HCT116 (cell line): ENCODE data around the gene PLD4. TPM values are rescaled to one million over a fixed set of nuclear protein-coding genes. Genes with fewer than 3 reads are reported as not detected.

Source experiments
- ATAC-seq: fragments of 200-7000 bp; cut with Tn5 transposase; 2 replicates; pipeline ENCODE4 v1.9.1; 2020; ENCODE audit warnings: mild to moderate bottlenecking, moderate library complexity
- BruUV-seq: library from RNA; stranded (reverse); fragments of 400-500 nt; replicated peaks from 2 replicates; lab custom pipeline; 2021; lab: Mats Ljungman, UMichigan
- CTCF ChIA-PET: fragments of 300-600 bp; sonication (Branson Sonifier 250); formaldehyde crosslinking; loops from one replicate; lab custom pipeline; 2021; ENCODE audit warnings: antibody characterized with exemption; lab: Charles Lee
- POLR2A ChIA-PET: fragments of 300-600, 350-600 bp; sonication (Branson Sonifier 250); formaldehyde crosslinking; loops from one replicate; lab custom pipeline; 2021; ENCODE audit warnings: antibody characterized with exemption; lab: Charles Lee
- RAD21 ChIA-PET, 2 experiments: fragments of 300-600 bp; sonication (Branson Sonifier 250); formaldehyde crosslinking; loops; one replicate each; lab custom pipeline; 2023; ENCODE audit warnings: low total read pairs in 2 of 2; ENCODE audit not compliant: uncharacterized antibody in 2 of 2, unreplicated experiment in 2 of 2, low non-redundant PET in 1 of 2; lab: Charles Lee
- DNase-seq: peaks from one replicate; pipeline ENCODE4 v3.0.0-alpha.2; 2010; ENCODE audit warnings: low read depth, low spot score
- H2AFZ ChIP-seq: fragments of 200-600 bp; shearing (Covaris generic), sonication (generic); 2 replicates; pipeline ENCODE4 v1.6.1; 2017; ENCODE audit warnings: low read depth, mixed run types, mixed read lengths, antibody characterized with exemption, low read length; ENCODE audit not compliant: poor library complexity, severe bottlenecking
- H3K27ac ChIP-seq: 2 replicates; pipeline ENCODE4 v1.5.1; 2012; ENCODE audit warnings: low read depth, low read length
- H3K27me3 ChIP-seq: fragments of 200-600 bp; sonication (generic); 2 replicates; pipeline ENCODE4 v1.6.1; 2016; ENCODE audit warnings: mixed run types, low read length, mixed read lengths; ENCODE audit not compliant: insufficient read depth
- H3K36me3 ChIP-seq, 2 experiments: fragments of 200-500 bp in 1 of 2; fragments of 200-600 bp in 1 of 2; sonication (Bioruptor generic) in 1 of 2; sonication (generic) in 1 of 2; 2 replicates each; pipeline versions ENCODE4 v1.5.1 to v1.6.1; 2014 to 2016; ENCODE audit warnings: low read length in 2 of 2, inconsistent platforms in 1 of 2, mixed read lengths in 1 of 2, mixed run types in 1 of 2; ENCODE audit not compliant: insufficient read depth in 2 of 2, control insufficient read depth in 1 of 2
- H3K4me1 ChIP-seq, 2 experiments: fragments of 200-600 bp in 1 of 2; sonication (generic) in 1 of 2; 2 replicates each; pipeline versions ENCODE4 v1.5.1 to v1.6.1; 2012 to 2017; ENCODE audit warnings: low read length in 2 of 2, inconsistent platforms in 1 of 2, mild to moderate bottlenecking in 1 of 2, mixed read lengths in 1 of 2, mixed run types in 1 of 2, moderate library complexity in 1 of 2; ENCODE audit not compliant: insufficient read depth in 2 of 2, control insufficient read depth in 1 of 2
- H3K4me2 ChIP-seq: fragments of 200-600 bp; sonication (generic); 2 replicates; pipeline ENCODE4 v1.6.1; 2017; ENCODE audit warnings: mixed run types, low read length, mixed read lengths
- H3K4me3 ChIP-seq, 2 experiments: fragments of 200-600 bp in 1 of 2; sonication (generic) in 1 of 2; replicated peaks in 1 of 2; 2 replicates each; pipeline ENCODE4 v1.5.1; 2011 to 2016; ENCODE audit warnings: low read length in 2 of 2, control low read depth in 1 of 2, low read depth in 1 of 2, mild to moderate bottlenecking in 1 of 2, mixed read lengths in 1 of 2, mixed run types in 1 of 2
- H3K79me2 ChIP-seq: fragments of 200-600 bp; sonication (generic); 2 replicates; pipeline ENCODE4 v1.6.1; 2017; ENCODE audit warnings: mild to moderate bottlenecking, mixed run types, low read length, moderate library complexity, mixed read lengths; ENCODE audit not compliant: insufficient read depth
- H3K9ac ChIP-seq: fragments of 200-600 bp; sonication (generic); 2 replicates; pipeline ENCODE4 v1.6.1; 2016; ENCODE audit warnings: low read length, mixed read lengths
- H3K9me2 ChIP-seq: fragments of 200-600 bp; sonication (generic), shearing (Covaris generic); 2 replicates; pipeline ENCODE4 v1.6.1; 2017; ENCODE audit warnings: mixed run types, mild to moderate bottlenecking, moderate library complexity; ENCODE audit not compliant: insufficient read depth
- H3K9me3 ChIP-seq, 2 experiments: fragments of 200-500 bp in 1 of 2; fragments of 200-600 bp in 1 of 2; sonication (Bioruptor generic) in 1 of 2; sonication (generic) in 1 of 2; 2 replicates each; pipeline ENCODE4 v1.6.1; 2014 to 2017; ENCODE audit warnings: low read length in 2 of 2, mixed read lengths in 2 of 2, inconsistent platforms in 1 of 2, low read depth in 1 of 2, mild to moderate bottlenecking in 1 of 2, mixed run types in 1 of 2, moderate library complexity in 1 of 2; ENCODE audit not compliant: control insufficient read depth in 1 of 2, insufficient read depth in 1 of 2
- H4K20me1 ChIP-seq: fragments of 200-600 bp; sonication (generic), shearing (Covaris generic); 2 replicates; pipeline ENCODE4 v1.6.1; 2017; ENCODE audit warnings: mixed run types, mild to moderate bottlenecking, moderate library complexity; ENCODE audit not compliant: insufficient read depth
- EZH2phosphoT487 ChIP-seq: fragments of 200-600 bp; IDR thresholded peaks from 2 replicates; pipeline ENCODE4 v1.6.1; 2018; ENCODE audit warnings: antibody characterized with exemption, borderline replicate concordance
- POLR2A ChIP-seq: IDR thresholded peaks from 2 replicates; pipeline ENCODE4 v1.7.0; 2011; ENCODE audit warnings: borderline replicate concordance; ENCODE audit not compliant: insufficient read depth, insufficient read length; ENCODE audit errors: extremely low read depth
- POLR2AphosphoS5 ChIP-seq: IDR thresholded peaks from 2 replicates; pipeline ENCODE4 v1.6.1; 2011; ENCODE audit warnings: mild to moderate bottlenecking, low read depth, low read length, moderate library complexity
- SP1 ChIP-seq: IDR thresholded peaks from 2 replicates; pipeline ENCODE4 v1.6.1; 2012; ENCODE audit warnings: low read depth
- intact Hi-C: fragments of 100-400 bp; cut with micrococcal nuclease; formaldehyde crosslinking; loops from 2 replicates; pipeline ENCODE4 v1.10.0; 2022
- total RNA-seq: library from RNA; stranded (reverse); gene quantifications from one replicate; pipeline ENCODE4 v1.2.1, GENCODE V29; 2021; ENCODE audit not compliant: unreplicated experiment
- TF ChIP-seq, protein P1 (sequence below): IDR thresholded peaks from 2 replicates; pipeline ENCODE4 v1.6.1; 2011; ENCODE audit warnings: mild to moderate bottlenecking, low read length, moderate library complexity; ENCODE audit not compliant: insufficient replicate concordance; ENCODE audit errors: extremely low read depth

PLD4 gene
- total RNA-seq, 1 experiment from 2014 or later, result 0.12 TPM

- Histone ChIP-seq H4K20me1 (no peaks in the 10 kb centered on the region), H3K36me3 (no peaks in the 10 kb centered on the region), H2AFZ (no peak overlapping the region), H3K4me3 (no peak overlapping the region), H3K4me2 (no peak overlapping the region), H3K9ac (no peak overlapping the region)
- 0 out of 2 replicates have a peak, but pooled peaks have one; percentile 21 for TF ChIP-seq POLR2AphosphoS5
- TF ChIP-seq, protein P1, sequence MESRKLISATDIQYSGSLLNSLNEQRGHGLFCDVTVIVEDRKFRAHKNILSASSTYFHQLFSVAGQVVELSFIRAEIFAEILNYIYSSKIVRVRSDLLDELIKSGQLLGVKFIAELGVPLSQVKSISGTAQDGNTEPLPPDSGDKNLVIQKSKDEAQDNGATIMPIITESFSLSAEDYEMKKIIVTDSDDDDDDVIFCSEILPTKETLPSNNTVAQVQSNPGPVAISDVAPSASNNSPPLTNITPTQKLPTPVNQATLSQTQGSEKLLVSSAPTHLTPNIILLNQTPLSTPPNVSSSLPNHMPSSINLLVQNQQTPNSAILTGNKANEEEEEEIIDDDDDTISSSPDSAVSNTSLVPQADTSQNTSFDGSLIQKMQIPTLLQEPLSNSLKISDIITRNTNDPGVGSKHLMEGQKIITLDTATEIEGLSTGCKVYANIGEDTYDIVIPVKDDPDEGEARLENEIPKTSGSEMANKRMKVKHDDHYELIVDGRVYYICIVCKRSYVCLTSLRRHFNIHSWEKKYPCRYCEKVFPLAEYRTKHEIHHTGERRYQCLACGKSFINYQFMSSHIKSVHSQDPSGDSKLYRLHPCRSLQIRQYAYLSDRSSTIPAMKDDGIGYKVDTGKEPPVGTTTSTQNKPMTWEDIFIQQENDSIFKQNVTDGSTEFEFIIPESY, result no peak
- TF ChIP-seq, all 23 proteins: peak for 1
- POLR2A ChIA-PET, result no interaction called here
- Histone ChIP-seq H3K27ac (no peak overlapping the region), H3K9me2 (no peaks in the 10 kb centered on the region), H3K4me1 (peaks cover 0 to 7% of the 10 kb centered on the region in 2 experiments; a peak in 1 of 4 replicates), H3K9me3 (no peaks in the 10 kb centered on the region), H3K27me3 (no peaks in the 10 kb centered on the region), H3K79me2 (no peaks in the 10 kb centered on the region)
- ATAC-seq, result no peak
- CTCF ChIA-PET, result interaction anchor here (1.0 kb wide), 1 partner anchor 110 kb away, joined by 3 read pairs; no protein-coding TSS in a partner anchor
- DNase-seq, result no peak
- intact Hi-C loops, result no loop called here
- no TSS peak for BruUV-seq
- RAD21 ChIA-PET, result interaction anchor here in 1 of 2 experiments (0.5 kb wide), 1 partner anchor 253 kb away, joined by 4 read pairs; no protein-coding TSS in a partner anchor
These were observed 11.3 kb downstream of the PLD4 start for GRCh38 chr14:104935955-104936354.

DNA sequence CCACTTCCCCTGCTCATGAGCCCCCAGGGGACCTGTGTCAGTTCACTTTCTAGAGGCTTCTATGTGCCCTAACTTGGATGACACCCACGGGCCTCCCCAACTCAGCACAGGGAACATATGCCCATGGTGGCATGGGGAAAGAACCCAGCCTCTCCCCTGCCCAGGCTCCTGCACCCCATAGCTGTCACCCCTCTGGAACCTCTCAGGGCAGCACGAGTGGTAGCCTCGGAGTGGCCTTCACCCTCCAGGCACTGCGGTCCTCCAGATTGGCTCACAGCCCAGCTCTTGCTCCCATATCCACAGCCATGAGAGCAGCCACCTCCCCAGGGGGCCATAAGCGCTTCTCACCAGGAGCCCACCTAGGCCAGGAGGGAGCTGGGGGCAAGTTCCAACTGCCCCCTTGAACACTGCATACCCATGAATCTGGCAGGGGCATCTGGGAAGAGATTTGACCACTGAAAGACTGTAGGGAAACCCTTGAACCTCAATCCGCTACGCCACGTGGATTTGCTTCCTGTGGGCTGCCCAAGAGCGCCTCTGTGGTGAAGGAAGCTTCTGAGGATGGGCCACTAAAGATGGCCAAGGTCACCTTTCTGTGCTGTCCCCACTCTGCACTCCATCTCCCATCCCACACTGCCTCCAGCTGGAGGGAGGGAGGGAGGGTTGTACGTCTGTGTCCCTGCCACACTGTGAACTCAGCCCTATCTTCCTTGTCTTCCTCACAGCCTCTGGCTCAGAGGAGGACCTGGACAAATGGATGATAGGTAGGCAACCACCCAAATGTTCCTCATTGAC, 11.9 kb downstream of the PLD4 start:
- ChIA-PET CTCF (interaction anchor here (0.9 to 1.0 kb wide), 2 partner anchors 37 to 110 kb away, joined by 3 read pairs; no protein-coding TSS in a partner anchor), POLR2A (no interaction called here), RAD21 (no interaction called here)
- H2AFZ ChIP-seq, result no peak overlapping the region
- H3K27me3 ChIP-seq, result no peaks in the 10 kb centered on the region
- H3K27ac ChIP-seq, result no peak overlapping the region
- no peaks in the 10 kb centered on the region for H3K9me3 ChIP-seq
- TF ChIP-seq EZH2phosphoT487 (no peak), SP1 (no peak), POLR2A (no peak)
- no peak for ATAC-seq
- DNase-seq, result no peak
- H3K4me2 ChIP-seq, result no peak overlapping the region
- no peaks in the 10 kb centered on the region for H3K79me2 ChIP-seq
- no peaks in the 10 kb centered on the region for H3K36me3 ChIP-seq
- H4K20me1 ChIP-seq, result no peaks in the 10 kb centered on the region
- no peak overlapping the region for H3K4me3 ChIP-seq
- no TSS peak for BruUV-seq
- H3K9me2 ChIP-seq, result no peaks in the 10 kb centered on the region
- no peak overlapping the region for H3K9ac ChIP-seq
- H3K4me1 ChIP-seq, result peaks cover 0 to 7% of the 10 kb centered on the region in 2 experiments; a peak in 1 of 4 replicates
- intact Hi-C loops, result no loop called here
